Ascending aorta (tissue), 2 donors: ENCODE data around the gene KAZN. TPM values are rescaled to one million over a fixed set of nuclear protein-coding genes. Genes with fewer than 3 reads are reported as not detected.

ENCODE experiments used
- DNase-seq, 2 donors: peaks; one replicate each; pipeline ENCODE4 v3.0.0-alpha.2; 2019; ENCODE audit warnings: low spot score in 2 of 2
- H3K27ac ChIP-seq, 2 donors: fragments of 200-600 bp; sonication (generic); one replicate each; pipeline ENCODE4 v1.5.1; 2016 to 2017; ENCODE audit warnings: mild to moderate bottlenecking in 1 of 2
- H3K27me3 ChIP-seq: fragments of 200-600 bp; sonication (generic); one replicate; pipeline ENCODE4 v1.5.1; 2017
- H3K36me3 ChIP-seq, 2 donors: fragments of 200-600 bp; sonication (generic); one replicate each; pipeline ENCODE4 v1.5.1; 2016
- H3K4me1 ChIP-seq, 2 donors: fragments of 200-600 bp; sonication (generic); one replicate each; pipeline ENCODE4 v1.5.1; 2016 to 2017; ENCODE audit warnings: mild to moderate bottlenecking in 1 of 2
- H3K4me3 ChIP-seq, 2 donors: fragments of 200-600 bp; sonication (generic); one replicate each; pipeline ENCODE4 v1.5.1; 2016 to 2017; ENCODE audit warnings: mild to moderate bottlenecking in 1 of 2
- H3K9me3 ChIP-seq, 2 donors: fragments of 200-600 bp; sonication (generic); one replicate each; pipeline ENCODE4 v1.5.1; 2016
- intact Hi-C: fragments of 100-400 bp; cut with DNase I; formaldehyde crosslinking; loops from one replicate; pipeline ENCODE4 v1.15.1; 2023
- total RNA-seq: library from RNA; depleted of rRNA; stranded (reverse); fragments of >200 nt; gene quantifications from one replicate; pipeline ENCODE4 v1.1.0, GENCODE V29; 2016
- TF ChIP-seq, protein P1 (sequence below), 3 experiments: fragments of 200-600 bp in 2 of 3; fragments of 450-650 bp in 1 of 3; sonication (generic) in 2 of 3; IDR thresholded peaks; one replicate each; pipeline ENCODE4 v1.5.1; 2016 to 2019; ENCODE audit warnings: antibody characterized with exemption in 3 of 3, mild to moderate bottlenecking in 1 of 3, moderate library complexity in 1 of 3

Gene KAZN
- total RNA-seq, 1 donor from 2014 or later: 58.5 TPM

DNA sequence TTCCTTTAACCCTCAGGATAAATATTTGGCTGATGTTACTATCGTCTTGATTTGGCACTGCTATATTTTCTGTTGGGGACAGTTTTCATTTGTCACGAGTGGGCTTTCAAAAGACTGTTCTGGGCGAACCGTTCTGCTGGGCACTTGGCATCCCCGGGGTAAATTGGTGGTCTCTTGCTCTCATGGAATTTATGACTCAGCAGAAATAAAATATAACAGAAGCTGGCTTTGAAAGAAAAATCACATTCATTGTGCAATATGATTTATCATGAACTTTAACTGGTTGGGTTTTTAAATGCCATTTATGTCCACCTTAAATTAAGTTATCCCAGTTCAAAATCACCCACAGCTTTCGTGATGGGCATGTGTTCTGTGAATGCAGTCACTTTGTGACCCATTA lies 147.3 kb downstream of the KAZN start:
- Histone ChIP-seq H3K4me1 (no peaks in the 10 kb centered on the region), H3K27me3 (no peaks in the 10 kb centered on the region), H3K36me3 (no peaks in the 10 kb centered on the region), H3K4me3 (no peak overlapping the region), H3K27ac (no peak overlapping the region), H3K9me3 (no peaks in the 10 kb centered on the region)
- no peak for DNase-seq
- TF ChIP-seq, protein P1, sequence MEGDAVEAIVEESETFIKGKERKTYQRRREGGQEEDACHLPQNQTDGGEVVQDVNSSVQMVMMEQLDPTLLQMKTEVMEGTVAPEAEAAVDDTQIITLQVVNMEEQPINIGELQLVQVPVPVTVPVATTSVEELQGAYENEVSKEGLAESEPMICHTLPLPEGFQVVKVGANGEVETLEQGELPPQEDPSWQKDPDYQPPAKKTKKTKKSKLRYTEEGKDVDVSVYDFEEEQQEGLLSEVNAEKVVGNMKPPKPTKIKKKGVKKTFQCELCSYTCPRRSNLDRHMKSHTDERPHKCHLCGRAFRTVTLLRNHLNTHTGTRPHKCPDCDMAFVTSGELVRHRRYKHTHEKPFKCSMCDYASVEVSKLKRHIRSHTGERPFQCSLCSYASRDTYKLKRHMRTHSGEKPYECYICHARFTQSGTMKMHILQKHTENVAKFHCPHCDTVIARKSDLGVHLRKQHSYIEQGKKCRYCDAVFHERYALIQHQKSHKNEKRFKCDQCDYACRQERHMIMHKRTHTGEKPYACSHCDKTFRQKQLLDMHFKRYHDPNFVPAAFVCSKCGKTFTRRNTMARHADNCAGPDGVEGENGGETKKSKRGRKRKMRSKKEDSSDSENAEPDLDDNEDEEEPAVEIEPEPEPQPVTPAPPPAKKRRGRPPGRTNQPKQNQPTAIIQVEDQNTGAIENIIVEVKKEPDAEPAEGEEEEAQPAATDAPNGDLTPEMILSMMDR (IDR thresholded peaks at IDR 0.05): no peak
- intact Hi-C loops: no loop called here

DNA sequence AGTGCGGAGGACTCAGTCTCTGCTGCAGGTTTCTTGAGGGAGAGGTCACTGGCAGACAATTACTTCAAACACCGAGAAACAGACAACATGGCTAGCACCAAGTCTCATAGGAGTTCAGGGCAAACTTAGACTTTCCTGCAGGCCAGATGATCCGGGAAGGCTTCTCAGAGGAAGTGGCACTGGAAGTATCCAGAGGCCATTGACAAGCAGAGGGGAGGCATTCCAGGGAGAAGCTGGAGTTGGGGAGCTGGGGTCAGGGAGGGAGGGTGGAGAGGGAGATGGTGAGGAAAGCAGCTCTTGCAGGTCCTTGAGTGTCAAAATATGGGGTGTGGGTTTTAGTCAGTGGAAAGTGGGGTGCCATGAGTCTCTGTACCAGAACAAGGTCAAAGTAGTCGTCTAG lies 147.9 kb downstream of the KAZN start:
- H3K4me1 ChIP-seq: no peaks in the 10 kb centered on the region
- TF ChIP-seq, protein P1 (IDR thresholded peaks at IDR 0.05): no peak

GRCh38 chr1:14748151-14748550 lies 149.7 kb downstream of the KAZN start:
- TF ChIP-seq, protein P1 (IDR thresholded peaks at IDR 0.05): no peak
- no peak overlapping the region for H3K27ac ChIP-seq
- intact Hi-C loops: no loop called here
- H3K27me3 ChIP-seq: no peaks in the 10 kb centered on the region
- H3K36me3 ChIP-seq: no peaks in the 10 kb centered on the region
- no peaks in the 10 kb centered on the region for H3K9me3 ChIP-seq
- no peak for DNase-seq
- no peak overlapping the region for H3K4me3 ChIP-seq
- no peaks in the 10 kb centered on the region for H3K4me1 ChIP-seq

More for the DNA sequence above, 147.9 kb downstream of the KAZN start:
- Histone ChIP-seq H3K4me3 (no peak overlapping the region), H3K36me3 (no peaks in the 10 kb centered on the region), H3K9me3 (no peaks in the 10 kb centered on the region), H3K27me3 (no peaks in the 10 kb centered on the region), H3K27ac (no peak overlapping the region)
- intact Hi-C loops: no loop called here
- no peak for DNase-seq

- Histone ChIP-seq H3K27ac (no peak overlapping the region), H3K27me3 (no peaks in the 10 kb centered on the region), H3K4me1 (no peaks in the 10 kb centered on the region), H3K4me3 (no peak overlapping the region), H3K36me3 (no peaks in the 10 kb centered on the region), H3K9me3 (no peaks in the 10 kb centered on the region)
- TF ChIP-seq, protein P1 (IDR thresholded peaks at IDR 0.05): no peak
- no peak for DNase-seq
- intact Hi-C loops: no loop called here
These were observed 150.5 kb downstream of the KAZN start for GRCh38 chr1:14748977-14749376.

DNA sequence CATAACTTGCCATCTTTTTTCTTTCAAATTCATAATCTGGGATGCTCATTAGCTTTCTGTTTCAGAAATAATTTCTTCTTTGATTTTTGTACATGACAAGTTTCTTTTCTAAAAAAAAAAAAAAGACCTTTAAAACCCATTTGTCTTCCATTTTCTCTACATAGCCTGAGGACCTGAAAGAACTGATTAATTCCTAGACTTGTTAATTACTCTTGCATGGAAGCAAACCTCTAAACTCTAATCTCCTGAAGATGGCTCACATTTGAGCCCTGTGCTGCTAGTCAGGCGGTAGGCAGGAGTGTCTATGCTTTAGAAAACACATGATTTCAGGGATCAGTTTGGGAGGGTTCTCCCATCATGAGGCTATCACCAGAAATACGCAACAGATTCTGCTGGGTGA lies 152.0 kb downstream of the KAZN start:
- H3K36me3 ChIP-seq: no peaks in the 10 kb centered on the region
- no peak for DNase-seq
- H3K4me3 ChIP-seq: no peak overlapping the region
- H3K27ac ChIP-seq: no peak overlapping the region
- H3K4me1 ChIP-seq: no peaks in the 10 kb centered on the region
- TF ChIP-seq, protein P1 (IDR thresholded peaks at IDR 0.05): no peak
- no peaks in the 10 kb centered on the region for H3K9me3 ChIP-seq
- intact Hi-C loops: no loop called here
- H3K27me3 ChIP-seq: no peaks in the 10 kb centered on the region
